Measurements from ENCODE around the gene TMEM165.

DNA sequence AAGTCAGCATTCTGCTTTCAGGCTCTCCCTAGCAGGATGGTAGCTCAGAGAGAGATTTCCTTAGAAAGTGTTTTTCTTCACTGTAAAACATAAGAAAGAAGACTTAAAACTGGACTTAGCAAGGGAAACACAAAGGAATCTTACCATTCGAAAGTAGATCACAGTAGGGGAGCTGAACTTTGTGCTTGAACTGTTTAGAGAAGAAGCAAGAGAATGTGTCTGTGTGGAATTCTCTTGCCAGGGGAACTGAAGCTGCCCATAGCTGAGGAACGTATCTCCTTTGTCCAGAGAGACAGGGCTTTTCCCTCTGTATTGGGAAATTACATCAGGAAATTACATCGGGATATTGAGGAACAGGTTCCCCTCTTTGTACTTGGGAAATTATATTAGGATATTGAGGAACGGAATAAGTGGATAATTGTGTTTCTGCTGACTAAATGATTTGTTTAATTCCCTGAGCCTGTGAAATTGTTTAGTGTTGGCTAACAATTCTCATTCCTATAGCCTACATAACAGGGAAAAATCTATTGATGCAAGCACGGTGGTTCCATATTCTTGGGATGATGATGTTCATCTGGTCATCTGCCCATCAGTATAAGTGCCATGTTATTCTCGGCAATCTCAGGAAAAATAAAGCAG lies 28.6 kb upstream of the TMEM165 start:
- TF ChIP-seq, protein P1, sequence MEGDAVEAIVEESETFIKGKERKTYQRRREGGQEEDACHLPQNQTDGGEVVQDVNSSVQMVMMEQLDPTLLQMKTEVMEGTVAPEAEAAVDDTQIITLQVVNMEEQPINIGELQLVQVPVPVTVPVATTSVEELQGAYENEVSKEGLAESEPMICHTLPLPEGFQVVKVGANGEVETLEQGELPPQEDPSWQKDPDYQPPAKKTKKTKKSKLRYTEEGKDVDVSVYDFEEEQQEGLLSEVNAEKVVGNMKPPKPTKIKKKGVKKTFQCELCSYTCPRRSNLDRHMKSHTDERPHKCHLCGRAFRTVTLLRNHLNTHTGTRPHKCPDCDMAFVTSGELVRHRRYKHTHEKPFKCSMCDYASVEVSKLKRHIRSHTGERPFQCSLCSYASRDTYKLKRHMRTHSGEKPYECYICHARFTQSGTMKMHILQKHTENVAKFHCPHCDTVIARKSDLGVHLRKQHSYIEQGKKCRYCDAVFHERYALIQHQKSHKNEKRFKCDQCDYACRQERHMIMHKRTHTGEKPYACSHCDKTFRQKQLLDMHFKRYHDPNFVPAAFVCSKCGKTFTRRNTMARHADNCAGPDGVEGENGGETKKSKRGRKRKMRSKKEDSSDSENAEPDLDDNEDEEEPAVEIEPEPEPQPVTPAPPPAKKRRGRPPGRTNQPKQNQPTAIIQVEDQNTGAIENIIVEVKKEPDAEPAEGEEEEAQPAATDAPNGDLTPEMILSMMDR (IDR thresholded peaks at IDR 0.05): no peak
- TF ChIP-seq POLR2A (IDR thresholded peaks at IDR 0.05): no peak

Measured in body of pancreas (tissue), 4 donors.